Lower leg skin (tissue), 4 donors: ENCODE data around the gene WFDC11. TPM values are rescaled to one million over a fixed set of nuclear protein-coding genes. Genes with fewer than 3 reads are reported as not detected.

ENCODE experiments used
- DNase-seq, 2 donors: peaks; one replicate each; pipeline ENCODE4 v3.0.0-alpha.2; 2019; ENCODE audit warnings: low spot score in 2 of 2
- H3K4me3 ChIP-seq: fragments of 200-600 bp; sonication (generic); 2 replicates; pipeline ENCODE4 v1.5.1; 2017; ENCODE audit warnings: mild to moderate bottlenecking, low read depth; ENCODE audit not compliant: poor library complexity, severe bottlenecking
- CTCF ChIP-seq, 3 donors: fragments of 450-650 bp; IDR thresholded peaks; one replicate each; pipeline ENCODE4 v1.5.1; 2016; ENCODE audit warnings: antibody characterized with exemption in 3 of 3, mild to moderate bottlenecking in 3 of 3, moderate library complexity in 2 of 3
- POLR2A ChIP-seq, 2 donors: fragments of 450-650 bp; IDR thresholded peaks; one replicate each; pipeline ENCODE4 v1.6.1; 2016 to 2017; ENCODE audit warnings: antibody characterized with exemption in 2 of 2, mild to moderate bottlenecking in 1 of 2, moderate library complexity in 1 of 2
- WGBS, 2 donors: methylation state at CpG; one replicate each; pipeline ENCODE4 v1.1.5; 2018; 5-methylcytosine and 5-hydroxymethylcytosine counted together
- intact Hi-C: fragments of 100-400 bp; cut with DNase I; formaldehyde crosslinking; loops from one replicate; pipeline ENCODE4 v1.15.0; 2023; ENCODE audit warnings: low total_unique reads
- microRNA-seq, 2 donors: library from miRNA; unstranded; fragments of <30 nt; microRNA quantifications; one replicate each; pipeline ENCODE4, GENCODE V29; 2016; ENCODE audit warnings: borderline replicate concordance in 2 of 2, borderline number of aligned reads in 1 of 2
- total RNA-seq, 4 donors: library from RNA; depleted of rRNA; stranded (reverse); fragments of >200 nt; gene quantifications; one replicate each; pipeline ENCODE4 v1.1.0, GENCODE V29; 2016

WFDC11 gene
- total RNA-seq, 4 donors from 2014 or later = not detected

- no peak overlapping the region for H3K4me3 ChIP-seq
- intact Hi-C loops = no loop called here
- 100% methylated on average over 1 of the region's 1 CpG for WGBS, 2 donors
- DNase-seq = no peak
- TF ChIP-seq CTCF (IDR thresholded peaks at IDR 0.05) (no peak), POLR2A (IDR thresholded peaks at IDR 0.05) (no peak)
Observed at GRCh38 chr20:45607810-45608209, 62.2 kb downstream of the WFDC11 start.

Small RNAs within 50 kb of the gene (microRNA-seq; reads per million reads assigned to microRNA genes)
- 7.5 to 15.9 reads per million in 2 donors for gene MIR3617

Other genes with a start within 250 kb of the WFDC11 start
- gene WFDC2, start 200.5 kb downstream of the WFDC11 start, total RNA-seq = 10 to 100 TPM; 11.3 to 24.7 (median 14.5) TPM
- gene SPINT3, start 154.6 kb downstream of the WFDC11 start, total RNA-seq = not detected
- gene WFDC6, start 130.8 kb downstream of the WFDC11 start, total RNA-seq = 1 to 10 TPM in 1 of 4 donors, not detected in 3; 1.6 TPM
- gene EPPIN, start 122.8 kb downstream of the WFDC11 start, total RNA-seq = not detected
- not detected for gene WFDC8, start 91.0 kb downstream of the WFDC11 start, total RNA-seq
- not detected for gene WFDC10A, start 40.5 kb downstream of the WFDC11 start, total RNA-seq
- gene WFDC9, start 39.0 kb downstream of the WFDC11 start, total RNA-seq = not detected
- gene WFDC13, start 31.8 kb upstream of the WFDC11 start, total RNA-seq = not detected
- gene WFDC10B, start 34.8 kb upstream of the WFDC11 start, total RNA-seq = 1 to 10 TPM in 1 of 4 donors, under 1 TPM in 1, not detected in 2; 0.54 to 1.9 TPM
- gene SPINT4, start 52.1 kb upstream of the WFDC11 start, total RNA-seq = not detected
- gene WFDC3, start 121.6 kb upstream of the WFDC11 start, total RNA-seq = 10 to 100 TPM in 3 of 4 donors, 1 to 10 TPM in 1; 8.4 to 37.2 (median 21.1) TPM
- 10 to 100 TPM; 24.5 to 62.9 (median 43.5) TPM for gene DNTTIP1, start 121.7 kb upstream of the WFDC11 start, total RNA-seq
- gene UBE2C, start 142.4 kb upstream of the WFDC11 start, total RNA-seq = 10 to 100 TPM in 2 of 4 donors, 1 to 10 TPM in 2; 1.1 to 24.1 (median 10.2) TPM
- gene TNNC2, start 157.1 kb upstream of the WFDC11 start, total RNA-seq = 10 to 100 TPM in 1 of 4 donors, 1 to 10 TPM in 2, not detected in 1; 1.4 to 10.7 (median 2.6) TPM
- 100 to 1,000 TPM; 159 to 236 (median 203) TPM for gene SNX21, start 163.6 kb upstream of the WFDC11 start, total RNA-seq
- gene ACOT8, start 187.2 kb upstream of the WFDC11 start, total RNA-seq = 10 to 100 TPM; 57.6 to 84.9 (median 61.4) TPM
- gene ZSWIM3, start 187.4 kb upstream of the WFDC11 start, total RNA-seq = 1 to 10 TPM; 3.7 to 4.6 (median 4.0) TPM
- 10 to 100 TPM; 10.0 to 16.6 (median 13.5) TPM for gene ZSWIM1, start 211.0 kb upstream of the WFDC11 start, total RNA-seq
- gene SPATA25, start 217.4 kb upstream of the WFDC11 start, total RNA-seq = 1 to 10 TPM in 2 of 4 donors, under 1 TPM in 2; 0.59 to 3.6 (median 1.8) TPM
- gene NEURL2, start 221.0 kb upstream of the WFDC11 start, total RNA-seq = 10 to 100 TPM in 2 of 4 donors, 1 to 10 TPM in 2; 6.5 to 12.9 (median 9.5) TPM
- 100 to 1,000 TPM in 3 of 4 donors, 10 to 100 TPM in 1; 89.1 to 122 (median 111) TPM for gene CTSA, start 221.1 kb upstream of the WFDC11 start, total RNA-seq
- gene PLTP, start 241.9 kb upstream of the WFDC11 start, total RNA-seq = 100 to 1,000 TPM in 1 of 4 donors, 10 to 100 TPM in 3; 37.4 to 114 (median 83.2) TPM